Activated T-cell treated with anti-CD3 and anti-CD28 coated beads for 48 hours (primary cell): ENCODE results near the gene NAGPA.

Experiments
- DNase-seq: peaks from one replicate; pipeline ENCODE4 v3.0.0-alpha.2; 2020; ENCODE audit warnings: low read depth

NAGPA gene

GRCh38 chr16:5003211-5003610 lies 30.5 kb downstream of the NAGPA start:
- no peak for DNase-seq

- no peak for DNase-seq
Observed at GRCh38 chr16:5002699-5003143, 31.0 kb downstream of the NAGPA start.

GRCh38 chr16:5001986-5002385 lies 31.7 kb downstream of the NAGPA start:
- DNase-seq = no peak

GRCh38 chr16:5001571-5001970 lies 32.2 kb downstream of the NAGPA start:
- DNase-seq = no peak

- DNase-seq = no peak
Observed at GRCh38 chr16:5000573-5001001, 33.1 kb downstream of the NAGPA start.

GRCh38 chr16:4994719-4995434 lies 38.9 kb downstream of the NAGPA start:
- no peak for DNase-seq

- DNase-seq = no peak
Observed at GRCh38 chr16:4991754-4992153, 42.0 kb downstream of the NAGPA start.

GRCh38 chr16:4990415-4990814 lies 43.3 kb downstream of the NAGPA start:
- no peak for DNase-seq

GRCh38 chr16:4989391-4990006 lies 44.2 kb downstream of the NAGPA start:
- no peak for DNase-seq

GRCh38 chr16:4988647-4989046 lies 45.1 kb downstream of the NAGPA start:
- no peak for DNase-seq

- no peak for DNase-seq
Observed at GRCh38 chr16:4987580-4988374, 46.0 kb downstream of the NAGPA start.

GRCh38 chr16:4987250-4987579 lies 46.5 kb downstream of the NAGPA start:
- DNase-seq = no peak

GRCh38 chr16:4984174-4984990 lies 49.4 kb downstream of the NAGPA start:
- DNase-seq = no peak

- no peak for DNase-seq
Observed at GRCh38 chr16:4982056-4982867, 51.5 kb downstream of the NAGPA start.

GRCh38 chr16:4981473-4981872 lies 52.3 kb downstream of the NAGPA start:
- DNase-seq = no peak

- DNase-seq = no peak
Observed at GRCh38 chr16:4980691-4981090, 53.0 kb downstream of the NAGPA start.

GRCh38 chr16:4979736-4980660 lies 53.7 kb downstream of the NAGPA start:
- DNase-seq = no peak

- DNase-seq = no peak
Observed at GRCh38 chr16:4979164-4979563, 54.6 kb downstream of the NAGPA start.

- no peak for DNase-seq
Observed at GRCh38 chr16:4976611-4977145, 57.1 kb downstream of the NAGPA start.

GRCh38 chr16:4976079-4976478 lies 57.7 kb downstream of the NAGPA start:
- no peak for DNase-seq
